Measurements from ENCODE around the gene BAAT. TPM values are rescaled to one million over a fixed set of nuclear protein-coding genes. Genes with fewer than 3 reads are reported as not detected.

The BAAT gene
- total RNA-seq, 1 experiment from 2014 or later = not detected

DNA sequence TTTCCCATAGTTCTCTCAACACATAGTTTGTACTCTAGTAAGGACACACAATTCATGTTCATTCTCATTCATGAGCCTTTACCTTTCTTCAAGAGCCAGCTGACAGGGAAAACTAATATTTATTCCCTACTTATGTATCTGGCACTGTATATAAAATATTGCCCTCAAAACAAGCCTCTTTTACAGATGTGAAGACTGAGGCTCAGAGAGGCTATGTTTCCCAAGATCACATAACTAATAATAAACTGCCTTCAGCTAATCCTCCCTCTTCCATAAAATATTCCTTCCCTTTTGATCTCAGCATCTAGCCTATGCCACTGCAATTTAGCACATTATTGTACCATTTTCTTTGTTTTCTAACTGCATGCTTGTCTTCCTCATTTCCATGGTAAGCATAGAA is 32.6 kb upstream of the BAAT start:
- CTCF ChIA-PET = no interaction called here
- POLR2A ChIA-PET (ENCODE audit: unreplicated experiment) = no interaction called here
- intact Hi-C loops (cut with micrococcal nuclease; ENCODE audit: unreplicated experiment) = no loop called here

DNA sequence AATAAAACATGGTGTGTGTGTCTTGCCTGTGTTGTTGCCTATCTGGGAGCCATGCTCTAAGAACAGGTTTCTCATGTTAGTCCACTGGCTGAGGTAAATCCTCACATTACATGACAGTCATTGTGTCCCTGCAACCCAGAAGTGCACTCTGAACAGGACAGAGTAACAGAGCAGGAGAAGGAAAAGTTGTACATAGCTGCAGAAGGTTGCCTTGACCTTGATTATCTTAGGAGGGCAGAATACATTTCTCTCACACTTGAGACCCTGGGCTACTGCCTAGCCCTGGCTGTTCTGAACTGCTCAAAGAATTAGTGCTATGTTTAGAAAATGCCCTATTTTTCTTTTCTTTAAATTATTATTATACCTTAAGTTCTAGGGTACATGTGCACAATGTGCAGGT is 30.8 kb upstream of the BAAT start:
- no peak for TF ChIP-seq EZH2 (IDR thresholded peaks at IDR 0.05; ENCODE audit: low read depth)
- TF ChIP-seq, protein P1, sequence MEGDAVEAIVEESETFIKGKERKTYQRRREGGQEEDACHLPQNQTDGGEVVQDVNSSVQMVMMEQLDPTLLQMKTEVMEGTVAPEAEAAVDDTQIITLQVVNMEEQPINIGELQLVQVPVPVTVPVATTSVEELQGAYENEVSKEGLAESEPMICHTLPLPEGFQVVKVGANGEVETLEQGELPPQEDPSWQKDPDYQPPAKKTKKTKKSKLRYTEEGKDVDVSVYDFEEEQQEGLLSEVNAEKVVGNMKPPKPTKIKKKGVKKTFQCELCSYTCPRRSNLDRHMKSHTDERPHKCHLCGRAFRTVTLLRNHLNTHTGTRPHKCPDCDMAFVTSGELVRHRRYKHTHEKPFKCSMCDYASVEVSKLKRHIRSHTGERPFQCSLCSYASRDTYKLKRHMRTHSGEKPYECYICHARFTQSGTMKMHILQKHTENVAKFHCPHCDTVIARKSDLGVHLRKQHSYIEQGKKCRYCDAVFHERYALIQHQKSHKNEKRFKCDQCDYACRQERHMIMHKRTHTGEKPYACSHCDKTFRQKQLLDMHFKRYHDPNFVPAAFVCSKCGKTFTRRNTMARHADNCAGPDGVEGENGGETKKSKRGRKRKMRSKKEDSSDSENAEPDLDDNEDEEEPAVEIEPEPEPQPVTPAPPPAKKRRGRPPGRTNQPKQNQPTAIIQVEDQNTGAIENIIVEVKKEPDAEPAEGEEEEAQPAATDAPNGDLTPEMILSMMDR (conservative IDR thresholded peaks at IDR 0.05) = no peak
- Histone ChIP-seq H3K4me3 (no peak overlapping the region), H3K4me2 (no peak overlapping the region), H3K9me3 (ENCODE audit: insufficient read depth, low read depth) (peaks cover 15% of the 10 kb centered on the region), H3K27ac (no peak overlapping the region), H3K9me2 (ENCODE audit: insufficient read depth) (no peaks in the 10 kb centered on the region), H3K4me1 (replicated peaks; ENCODE audit: insufficient read depth) (no peaks in the 10 kb centered on the region), H3K27me3 (ENCODE audit: insufficient read depth, low read depth) (peaks cover 10% of the 10 kb centered on the region; the same call in 1 of the 2 replicates), H3K79me2 (ENCODE audit: low read depth) (no peaks in the 10 kb centered on the region), H2AFZ (no peak overlapping the region), H3K36me3 (ENCODE audit: low read depth) (no peaks in the 10 kb centered on the region), H3F3A (ENCODE audit: insufficient read depth, low read depth) (no peaks in the 10 kb centered on the region), H4K20me1 (ENCODE audit: insufficient read depth) (no peaks in the 10 kb centered on the region)
- no peak for DNase-seq
- intact Hi-C loops (cut with micrococcal nuclease; ENCODE audit: unreplicated experiment) = no loop called here
- no TSS peak for BruUV-seq (replicated peaks)
- ChIA-PET POLR2A (ENCODE audit: unreplicated experiment) (no interaction called here), CTCF (no interaction called here)

More for the DNA sequence above, 32.6 kb upstream of the BAAT start:
- Histone ChIP-seq H3F3A (ENCODE audit: insufficient read depth, low read depth) (no peaks in the 10 kb centered on the region), H2AFZ (no peak overlapping the region), H3K36me3 (ENCODE audit: low read depth) (no peaks in the 10 kb centered on the region), H3K4me1 (replicated peaks; ENCODE audit: insufficient read depth) (no peaks in the 10 kb centered on the region), H3K79me2 (ENCODE audit: low read depth) (no peaks in the 10 kb centered on the region), H3K4me2 (no peak overlapping the region), H4K20me1 (ENCODE audit: insufficient read depth) (no peaks in the 10 kb centered on the region; the same call in 1 of the 2 replicates), H3K9me3 (ENCODE audit: insufficient read depth, low read depth) (no peaks in the 10 kb centered on the region; the same call in 1 of the 2 replicates), H3K27me3 (ENCODE audit: insufficient read depth, low read depth) (peaks cover 16% of the 10 kb centered on the region), H3K4me3 (no peak overlapping the region), H3K9me2 (ENCODE audit: insufficient read depth) (no peaks in the 10 kb centered on the region), H3K27ac (no peak overlapping the region)
- DNase-seq = no peak
- BruUV-seq (replicated peaks) = no TSS peak
- TF ChIP-seq EZH2 (IDR thresholded peaks at IDR 0.05; ENCODE audit: low read depth) = no peak
- TF ChIP-seq, protein P1 (conservative IDR thresholded peaks at IDR 0.05) = no peak

DNA sequence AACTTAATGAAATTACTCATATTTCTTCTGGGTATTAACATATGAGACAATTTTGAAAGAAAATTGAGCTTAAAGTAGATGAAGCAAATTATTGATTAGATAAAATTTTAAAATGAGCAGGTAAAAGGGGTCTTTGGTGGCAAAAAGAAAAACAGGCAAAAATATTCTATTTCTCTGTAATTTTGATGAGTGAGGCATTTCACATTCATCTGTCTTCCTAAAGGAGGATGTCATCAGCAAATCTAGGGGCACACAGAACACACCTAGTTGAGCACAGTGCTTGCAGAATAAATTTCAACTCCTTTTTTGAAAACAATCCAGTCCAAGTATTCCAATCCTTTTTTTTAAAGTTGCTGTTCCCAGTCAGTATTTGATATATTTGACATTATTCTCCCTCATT is 30.0 kb upstream of the BAAT start:
- no peak for TF ChIP-seq EZH2 (IDR thresholded peaks at IDR 0.05; ENCODE audit: low read depth)
- TF ChIP-seq, protein P1 (conservative IDR thresholded peaks at IDR 0.05) = no peak
- Histone ChIP-seq H3F3A (ENCODE audit: insufficient read depth, low read depth) (no peaks in the 10 kb centered on the region), H3K4me1 (replicated peaks; ENCODE audit: insufficient read depth) (no peaks in the 10 kb centered on the region), H3K79me2 (ENCODE audit: low read depth) (no peaks in the 10 kb centered on the region), H3K27me3 (ENCODE audit: insufficient read depth, low read depth) (peaks cover 6% of the 10 kb centered on the region; the same call in 1 of the 2 replicates), H3K27ac (no peak overlapping the region), H4K20me1 (ENCODE audit: insufficient read depth) (no peaks in the 10 kb centered on the region), H2AFZ (no peak overlapping the region), H3K9me3 (ENCODE audit: insufficient read depth, low read depth) (peaks cover 23% of the 10 kb centered on the region), H3K4me2 (no peak overlapping the region), H3K4me3 (no peak overlapping the region), H3K36me3 (ENCODE audit: low read depth) (no peaks in the 10 kb centered on the region), H3K9me2 (ENCODE audit: insufficient read depth) (no peaks in the 10 kb centered on the region)
- CTCF ChIA-PET = no interaction called here
- POLR2A ChIA-PET (ENCODE audit: unreplicated experiment) = no interaction called here
- intact Hi-C loops (cut with micrococcal nuclease; ENCODE audit: unreplicated experiment) = no loop called here
- no peak for DNase-seq
- no TSS peak for BruUV-seq (replicated peaks)
